Stimulated activated CD4-positive, alpha-beta T cell treated with anti-CD3 and anti-CD28 coated beads, TNF-alpha, amount 100 ng/mL, for 1 hour (primary cell): ENCODE data around the gene CTSD.

Experiments used
- DNase-seq, 3 donors: peaks; one replicate each; pipeline ENCODE4 v3.0.0-alpha.2; 2020; ENCODE audit warnings: low read depth in 3 of 3, low spot score in 1 of 3

CTSD gene

DNA sequence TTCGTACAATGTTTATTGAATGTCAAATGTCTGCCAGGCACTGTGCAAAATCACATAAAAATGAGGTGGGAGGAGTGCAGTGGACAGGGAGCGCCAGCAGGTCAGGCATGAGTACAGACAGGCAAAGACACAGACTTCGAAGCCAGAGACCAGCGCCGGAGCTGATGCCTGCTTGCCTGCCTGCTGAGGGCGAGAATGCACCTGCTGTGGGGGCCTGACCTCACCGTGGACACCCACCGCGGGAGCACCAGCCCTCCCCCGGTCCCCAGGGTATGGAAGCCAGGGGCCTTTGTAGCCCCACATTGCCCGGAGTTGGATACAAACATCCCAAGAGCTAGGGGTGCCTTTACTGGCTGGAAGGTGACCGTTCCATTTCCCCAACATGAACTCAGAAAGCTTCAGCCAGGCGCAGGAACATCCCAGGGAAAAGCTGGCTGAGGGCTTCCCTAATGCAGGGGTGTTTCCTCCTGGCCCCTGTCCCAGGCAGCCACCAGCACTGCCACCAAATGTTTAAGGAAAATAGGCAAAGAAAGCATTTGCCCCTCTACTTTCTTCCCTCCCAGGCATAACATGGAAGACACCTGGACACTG lies 31.2 kb downstream of the CTSD start:
- DNase-seq, result no peak

- DNase-seq, result no peak
These were observed 32.2 kb downstream of the CTSD start for GRCh38 chr11:1731451-1732059.

GRCh38 chr11:1730059-1730629 lies 33.6 kb downstream of the CTSD start:
- no peak for DNase-seq

DNA sequence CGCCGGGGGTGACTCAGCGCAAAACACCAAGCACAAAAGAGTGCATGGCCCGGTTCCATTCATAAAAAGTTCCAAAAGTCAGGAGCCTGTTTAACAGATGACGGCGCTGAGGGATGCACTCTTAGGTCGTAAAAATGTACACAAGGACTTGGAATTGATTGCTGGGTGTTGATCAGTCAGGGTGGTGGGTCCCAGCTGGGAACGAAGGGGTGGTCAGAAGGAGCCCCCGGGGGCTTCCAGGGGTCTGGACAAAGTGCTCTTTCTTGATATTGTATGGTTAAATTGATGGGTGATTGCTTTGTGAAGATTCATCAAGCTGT lies 34.1 kb downstream of the CTSD start:
- DNase-seq, result no peak

- DNase-seq, result no peak
These were observed 34.6 kb downstream of the CTSD start for GRCh38 chr11:1728931-1729691.

GRCh38 chr11:1728301-1728700 lies 35.4 kb downstream of the CTSD start:
- DNase-seq, result no peak

DNA sequence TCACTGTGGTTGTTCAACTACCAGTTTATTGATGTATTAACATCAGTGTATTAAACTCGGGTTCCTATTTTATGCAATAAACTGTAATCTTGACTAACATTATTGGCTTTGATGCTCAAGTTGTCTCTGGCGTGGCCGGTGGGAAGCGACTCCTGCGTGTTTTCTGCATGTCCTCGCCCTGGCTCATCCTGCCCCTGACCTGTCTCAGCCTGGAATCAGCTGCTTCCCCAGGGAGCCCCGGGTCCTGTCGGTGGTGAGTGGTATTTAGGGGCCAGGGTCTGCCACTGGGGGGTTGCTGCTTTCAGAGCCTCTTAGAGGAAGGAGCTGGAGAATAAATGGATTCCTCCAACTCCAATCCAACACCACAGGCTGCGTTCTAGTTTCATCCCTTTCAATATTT lies 35.9 kb downstream of the CTSD start:
- no peak for DNase-seq

- no peak for DNase-seq
These were observed 36.5 kb downstream of the CTSD start for GRCh38 chr11:1727096-1727690.

- DNase-seq, result no peak
These were observed 43.9 kb downstream of the CTSD start for GRCh38 chr11:1719781-1720180.

DNA sequence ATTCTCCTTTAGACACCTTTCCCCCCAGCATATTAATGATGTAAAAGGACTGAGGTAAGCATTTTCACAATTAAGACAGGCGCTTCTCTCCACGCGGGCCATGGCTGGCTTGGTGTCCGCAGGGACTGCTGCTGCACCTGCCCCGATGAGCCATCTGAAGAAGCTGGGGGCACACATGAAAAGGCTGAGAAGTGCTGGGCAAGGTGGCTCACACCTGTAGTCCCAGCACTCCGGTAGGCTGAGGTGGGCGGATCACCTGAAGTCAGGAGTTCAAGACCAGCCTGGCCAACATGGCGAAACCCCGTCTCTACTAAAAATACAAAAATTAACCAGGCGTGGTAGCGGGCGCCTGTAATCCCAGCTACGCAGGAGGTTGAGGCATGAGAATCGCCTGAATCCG lies 45.4 kb downstream of the CTSD start:
- no peak for DNase-seq

DNA sequence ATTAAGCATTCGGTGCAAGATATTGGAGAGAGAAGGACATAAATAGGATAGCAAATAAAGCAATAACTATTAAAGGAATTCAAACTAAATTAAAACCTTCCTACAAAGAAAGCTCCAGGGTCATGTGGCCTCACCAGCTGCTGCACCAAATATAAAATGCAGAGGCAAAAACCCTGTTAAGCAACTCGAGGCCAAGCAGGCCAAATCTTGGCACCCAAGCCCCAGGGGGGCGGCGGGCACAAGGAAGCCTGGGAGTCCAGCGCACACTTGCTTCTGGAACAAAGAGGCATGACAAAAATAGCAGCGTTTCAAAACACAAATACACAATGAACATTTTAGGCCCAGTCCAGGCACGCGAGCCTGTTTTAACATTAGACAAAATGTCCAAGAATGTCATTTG lies 46.0 kb downstream of the CTSD start:
- DNase-seq, result no peak

GRCh38 chr11:1714908-1715885 lies 48.5 kb downstream of the CTSD start:
- DNase-seq, result no peak

GRCh38 chr11:1708716-1709115 lies 55.0 kb downstream of the CTSD start:
- no peak for DNase-seq

- DNase-seq, result no peak
These were observed 56.0 kb downstream of the CTSD start for GRCh38 chr11:1707751-1708150.

- DNase-seq, result no peak
These were observed 56.9 kb downstream of the CTSD start for GRCh38 chr11:1706634-1707400.

DNA sequence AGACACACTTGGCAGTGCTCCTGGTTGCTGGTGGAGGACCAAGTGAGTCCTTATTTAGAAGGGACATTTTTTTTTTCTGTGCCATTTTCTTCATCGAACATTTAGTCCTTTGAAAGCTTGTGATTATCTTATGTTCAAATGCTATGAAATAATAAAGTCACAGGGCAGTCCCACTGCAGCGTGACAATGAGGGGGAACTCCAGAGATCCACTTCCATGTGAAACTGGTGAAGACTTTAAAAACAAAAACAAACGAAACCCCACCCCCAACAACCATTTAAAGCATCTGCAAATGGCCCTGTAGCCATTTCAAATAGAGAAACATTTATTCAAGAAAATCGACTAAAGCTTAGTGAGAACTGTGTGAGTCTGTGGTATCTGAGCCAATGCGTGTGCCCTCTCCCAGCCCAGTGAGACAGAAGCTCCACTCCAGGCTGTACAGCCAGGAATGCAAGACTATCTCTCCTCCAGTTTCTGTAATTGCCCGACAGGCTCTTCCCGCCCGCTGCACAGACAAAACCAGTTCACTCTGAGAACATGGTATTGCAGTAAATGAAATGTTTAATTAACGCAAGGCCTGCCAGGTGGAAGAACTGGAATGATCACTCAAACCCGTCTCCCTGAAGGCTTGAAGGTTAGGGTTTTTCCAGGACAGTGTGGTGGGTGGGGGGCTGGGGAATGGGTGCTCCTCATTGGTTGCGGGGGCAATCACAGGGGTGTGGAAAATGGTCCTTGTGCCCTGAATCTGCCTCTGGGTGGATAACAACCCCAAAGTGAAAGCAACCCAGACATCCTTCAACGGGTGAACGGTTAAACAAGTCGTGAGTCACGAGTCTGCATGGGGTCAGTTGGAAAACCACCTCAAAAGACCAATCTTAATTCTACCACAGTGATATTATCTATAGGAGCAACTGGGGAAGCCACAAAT lies 58.3 kb downstream of the CTSD start:
- no peak for DNase-seq

- no peak for DNase-seq
These were observed 60.6 kb downstream of the CTSD start for GRCh38 chr11:1703146-1703545.
